Activated T-helper 17 cell treated with anti-CD3 and anti-CD28 coated beads, Interleukin-2, amount 50 U/mL, for 72 hours (primary cell): Measurements from ENCODE around the gene CTTN. TPM values are rescaled to one million over a fixed set of nuclear protein-coding genes. Genes with fewer than 3 reads are reported as not detected.

Experiments
- ATAC-seq: fragments of 150-1000 bp; cut with Tn5 transposase; replicated peaks from 2 replicates; pipeline ENCODE4 v1.10.0; 2021; ENCODE audit warnings: mild to moderate bottlenecking, moderate library complexity
- H3K27ac Mint-ChIP-seq: one replicate; pipeline ENCODE4 v1.8.0; 2022; ENCODE audit warnings: mixed read lengths
- H3K27me3 Mint-ChIP-seq: one replicate; pipeline ENCODE4 v1.8.0; 2022; ENCODE audit warnings: mixed read lengths
- H3K36me3 Mint-ChIP-seq: one replicate; pipeline ENCODE4 v1.8.0; 2022; ENCODE audit warnings: low read depth, mild to moderate bottlenecking, mixed read lengths
- H3K4me1 Mint-ChIP-seq: one replicate; pipeline ENCODE4 v1.8.0; 2022; ENCODE audit warnings: mixed read lengths
- H3K4me3 Mint-ChIP-seq: one replicate; pipeline ENCODE4 v1.8.0; 2022; ENCODE audit warnings: mild to moderate bottlenecking, mixed read lengths
- H3K9me3 Mint-ChIP-seq: one replicate; pipeline ENCODE4 v1.8.0; 2022; ENCODE audit warnings: mixed read lengths
- total RNA-seq, 2 donors: library from RNA; stranded (reverse); gene quantifications; one replicate each; pipeline ENCODE4 v1.2.3, GENCODE V29; 2022

Gene CTTN
- total RNA-seq, 2 donors from 2014 or later = 8.7 to 36.1 TPM

- Mint-ChIP-seq H3K9me3 (no peaks in the 10 kb centered on the region), H3K27ac (no peak overlapping the region), H3K4me3 (no peak overlapping the region), H3K27me3 (no peaks in the 10 kb centered on the region), H3K36me3 (peaks cover 18% of the 10 kb centered on the region), H3K4me1 (no peaks in the 10 kb centered on the region)
- ATAC-seq = no peak
These were observed 12.2 kb downstream of the CTTN start for GRCh38 chr11:70410276-70411205.

GRCh38 chr11:70411713-70412452, 13.6 kb downstream of the CTTN start:
- Mint-ChIP-seq H3K36me3 (peaks cover 18% of the 10 kb centered on the region), H3K4me1 (no peaks in the 10 kb centered on the region), H3K4me3 (no peak overlapping the region), H3K9me3 (no peaks in the 10 kb centered on the region), H3K27ac (no peak overlapping the region), H3K27me3 (no peaks in the 10 kb centered on the region)
- no peak for ATAC-seq

- Mint-ChIP-seq H3K4me1 (no peaks in the 10 kb centered on the region), H3K27ac (no peak overlapping the region), H3K27me3 (no peaks in the 10 kb centered on the region), H3K4me3 (no peak overlapping the region), H3K9me3 (no peaks in the 10 kb centered on the region), H3K36me3 (peaks cover 18% of the 10 kb centered on the region)
- ATAC-seq = no peak
These were observed 14.8 kb downstream of the CTTN start for GRCh38 chr11:70413151-70413550.

- Mint-ChIP-seq H3K4me3 (no peak overlapping the region), H3K27me3 (no peaks in the 10 kb centered on the region), H3K27ac (no peak overlapping the region), H3K4me1 (no peaks in the 10 kb centered on the region), H3K9me3 (no peaks in the 10 kb centered on the region), H3K36me3 (peaks cover 18% of the 10 kb centered on the region)
- ATAC-seq = no peak
These were observed 16.2 kb downstream of the CTTN start for GRCh38 chr11:70414341-70415100.

- Mint-ChIP-seq H3K27me3 (no peaks in the 10 kb centered on the region), H3K27ac (no peak overlapping the region), H3K36me3 (peaks cover 13% of the 10 kb centered on the region), H3K4me3 (no peak overlapping the region), H3K9me3 (no peaks in the 10 kb centered on the region), H3K4me1 (no peaks in the 10 kb centered on the region)
- ATAC-seq = no peak
These were observed 16.9 kb downstream of the CTTN start for GRCh38 chr11:70415191-70415590.

GRCh38 chr11:70415642-70416395, 17.5 kb downstream of the CTTN start:
- H3K27ac Mint-ChIP-seq = no peak overlapping the region
- no peaks in the 10 kb centered on the region for H3K9me3 Mint-ChIP-seq
- peaks cover 8% of the 10 kb centered on the region for H3K36me3 Mint-ChIP-seq
- no peaks in the 10 kb centered on the region for H3K27me3 Mint-ChIP-seq
- H3K4me1 Mint-ChIP-seq = no peaks in the 10 kb centered on the region
- no peak for ATAC-seq
- H3K4me3 Mint-ChIP-seq = no peak overlapping the region

- Mint-ChIP-seq H3K27ac (no peak overlapping the region), H3K4me3 (no peak overlapping the region), H3K36me3 (peaks cover 8% of the 10 kb centered on the region), H3K4me1 (no peaks in the 10 kb centered on the region), H3K27me3 (no peaks in the 10 kb centered on the region), H3K9me3 (no peaks in the 10 kb centered on the region)
- no peak for ATAC-seq
These were observed 18.6 kb downstream of the CTTN start for GRCh38 chr11:70416881-70417280.

GRCh38 chr11:70418130-70418529, 19.8 kb downstream of the CTTN start:
- H3K4me3 Mint-ChIP-seq = no peak overlapping the region
- H3K9me3 Mint-ChIP-seq = no peaks in the 10 kb centered on the region
- peaks cover 8% of the 10 kb centered on the region for H3K36me3 Mint-ChIP-seq
- H3K27me3 Mint-ChIP-seq = no peaks in the 10 kb centered on the region
- H3K27ac Mint-ChIP-seq = no peak overlapping the region
- no peak for ATAC-seq
- H3K4me1 Mint-ChIP-seq = no peaks in the 10 kb centered on the region

- H3K9me3 Mint-ChIP-seq = no peaks in the 10 kb centered on the region
- H3K36me3 Mint-ChIP-seq = peaks cover 8% of the 10 kb centered on the region
- no peak overlapping the region for H3K4me3 Mint-ChIP-seq
- no peaks in the 10 kb centered on the region for H3K4me1 Mint-ChIP-seq
- no peak overlapping the region for H3K27ac Mint-ChIP-seq
- ATAC-seq = no peak
- peaks cover 3% of the 10 kb centered on the region for H3K27me3 Mint-ChIP-seq
These were observed 21.1 kb downstream of the CTTN start for GRCh38 chr11:70419307-70420007.

- Mint-ChIP-seq H3K36me3 (peaks cover 4% of the 10 kb centered on the region), H3K9me3 (no peaks in the 10 kb centered on the region), H3K27me3 (peaks cover 3% of the 10 kb centered on the region), H3K27ac (no peak overlapping the region), H3K4me3 (no peak overlapping the region), H3K4me1 (no peaks in the 10 kb centered on the region)
- ATAC-seq = no peak
These were observed 21.7 kb downstream of the CTTN start for GRCh38 chr11:70420008-70420464.

GRCh38 chr11:70420496-70420895, 22.2 kb downstream of the CTTN start:
- Mint-ChIP-seq H3K27ac (no peak overlapping the region), H3K36me3 (no peaks in the 10 kb centered on the region), H3K9me3 (no peaks in the 10 kb centered on the region), H3K4me1 (no peaks in the 10 kb centered on the region), H3K27me3 (peaks cover 3% of the 10 kb centered on the region), H3K4me3 (no peak overlapping the region)
- ATAC-seq = no peak

- Mint-ChIP-seq H3K27me3 (peaks cover 3% of the 10 kb centered on the region), H3K27ac (no peak overlapping the region)
These were observed 22.8 kb downstream of the CTTN start for GRCh38 chr11:70421123-70421522.

GRCh38 chr11:70422692-70423522, 24.6 kb downstream of the CTTN start:
- H3K27me3 Mint-ChIP-seq = peaks cover 3% of the 10 kb centered on the region
- H3K4me1 Mint-ChIP-seq = no peaks in the 10 kb centered on the region
- H3K9me3 Mint-ChIP-seq = no peaks in the 10 kb centered on the region
- no peak overlapping the region for H3K27ac Mint-ChIP-seq
- no peak for ATAC-seq
- no peaks in the 10 kb centered on the region for H3K36me3 Mint-ChIP-seq
- H3K4me3 Mint-ChIP-seq = no peak overlapping the region

More at GRCh38 chr11:70421123-70421522, 22.8 kb downstream of the CTTN start:
- Mint-ChIP-seq H3K4me3 (no peak overlapping the region), H3K9me3 (no peaks in the 10 kb centered on the region), H3K36me3 (no peaks in the 10 kb centered on the region), H3K4me1 (no peaks in the 10 kb centered on the region)
- no peak for ATAC-seq
